Activated CD8-positive, alpha-beta memory T cell treated with anti-CD3 and anti-CD28 coated beads, Interleukin-2, amount 10 ng/mL, durations not matched to agents 7 days and 5 days (primary cell): ENCODE data around the gene ITPR1. TPM values are rescaled to one million over a fixed set of nuclear protein-coding genes. Genes with fewer than 3 reads are reported as not detected.

ENCODE experiments used
- ATAC-seq: fragments of 150-1000 bp; cut with Tn5 transposase; one replicate; pipeline ENCODE4 v1.10.0; 2021; ENCODE audit warnings: moderate library complexity
- CTCF ChIA-PET: fragments of 350-600 bp; sonication (Branson Sonifier 250); formaldehyde crosslinking; loops from one replicate; lab custom pipeline; 2021; ENCODE audit warnings: antibody characterized with exemption; lab: Charles Lee
- DNase-seq: peaks from one replicate; pipeline ENCODE4 v3.0.0-alpha.2; 2020
- H3K27ac Mint-ChIP-seq: one replicate; pipeline ENCODE4 v1.8.0; 2021; ENCODE audit warnings: mild to moderate bottlenecking, mixed read lengths
- H3K27me3 Mint-ChIP-seq: one replicate; pipeline ENCODE4 v1.8.0; 2021; ENCODE audit warnings: mixed read lengths
- H3K36me3 Mint-ChIP-seq: one replicate; pipeline ENCODE4 v1.8.0; 2021; ENCODE audit warnings: mild to moderate bottlenecking, mixed read lengths
- H3K4me1 Mint-ChIP-seq: one replicate; pipeline ENCODE4 v1.8.0; 2021; ENCODE audit warnings: mixed read lengths
- H3K4me3 Mint-ChIP-seq: one replicate; pipeline ENCODE4 v1.8.0; 2021; ENCODE audit warnings: mild to moderate bottlenecking, moderate library complexity, mixed read lengths
- H3K9me3 Mint-ChIP-seq: one replicate; pipeline ENCODE4 v1.8.0; 2022; ENCODE audit warnings: low read depth, mixed read lengths
- total RNA-seq, 2 experiments: library from RNA; stranded (reverse); gene quantifications; one replicate each; pipeline ENCODE4 v1.2.3, GENCODE V29; 2021

Gene ITPR1
- total RNA-seq, 2 experiments from 2014 or later = 109 to 116 TPM

- H3K4me3 Mint-ChIP-seq = no peak overlapping the region
- peaks cover 63% of the 10 kb centered on the region for H3K36me3 Mint-ChIP-seq
- H3K4me1 Mint-ChIP-seq = peaks cover 61% of the 10 kb centered on the region
- no peaks in the 10 kb centered on the region for H3K27me3 Mint-ChIP-seq
- no peak overlapping the region for H3K27ac Mint-ChIP-seq
- peaks cover 9% of the 10 kb centered on the region for H3K9me3 Mint-ChIP-seq
- no peak for ATAC-seq
- DNase-seq = no peak
- CTCF ChIA-PET = no interaction called here
Observed at GRCh38 chr3:4856136-4856535, 363.0 kb downstream of the ITPR1 start.

- no peak overlapping the region for H3K27ac Mint-ChIP-seq
- H3K4me3 Mint-ChIP-seq = no peak overlapping the region
- CTCF ChIA-PET = no interaction called here
- H3K4me1 Mint-ChIP-seq = peaks cover 56% of the 10 kb centered on the region
- peaks cover 67% of the 10 kb centered on the region for H3K36me3 Mint-ChIP-seq
- H3K9me3 Mint-ChIP-seq = peaks cover 12% of the 10 kb centered on the region
- no peak for ATAC-seq
- H3K27me3 Mint-ChIP-seq = no peaks in the 10 kb centered on the region
- DNase-seq = no peak
Observed at GRCh38 chr3:4856564-4856963, 363.4 kb downstream of the ITPR1 start.

GRCh38 chr3:4856986-4857385 is 363.8 kb downstream of the ITPR1 start:
- peaks cover 71% of the 10 kb centered on the region for H3K36me3 Mint-ChIP-seq
- no peak overlapping the region for H3K4me3 Mint-ChIP-seq
- ATAC-seq (no peak), DNase-seq (no peak)
- H3K27ac Mint-ChIP-seq = no peak overlapping the region
- no peaks in the 10 kb centered on the region for H3K27me3 Mint-ChIP-seq
- H3K4me1 Mint-ChIP-seq = peaks cover 52% of the 10 kb centered on the region
- CTCF ChIA-PET = no interaction called here
- H3K9me3 Mint-ChIP-seq = peaks cover 12% of the 10 kb centered on the region

GRCh38 chr3:4859788-4860187 is 366.6 kb downstream of the ITPR1 start:
- no peak for ATAC-seq
- CTCF ChIA-PET = interaction anchor here (1.1 kb wide), 1 partner anchor 124 kb away, joined by 3 read pairs; no protein-coding TSS in a partner anchor
- peaks cover 29% of the 10 kb centered on the region for H3K4me1 Mint-ChIP-seq
- DNase-seq = no peak
- H3K36me3 Mint-ChIP-seq = peaks cover 83% of the 10 kb centered on the region
- no peaks in the 10 kb centered on the region for H3K27me3 Mint-ChIP-seq
- H3K4me3 Mint-ChIP-seq = no peak overlapping the region
- H3K27ac Mint-ChIP-seq = no peak overlapping the region
- peaks cover 24% of the 10 kb centered on the region for H3K9me3 Mint-ChIP-seq

- CTCF ChIA-PET = no interaction called here
- H3K27ac Mint-ChIP-seq = no peak overlapping the region
- H3K4me1 Mint-ChIP-seq = peaks cover 24% of the 10 kb centered on the region
- H3K27me3 Mint-ChIP-seq = no peaks in the 10 kb centered on the region
- ATAC-seq (no peak), DNase-seq (no peak)
- no peak overlapping the region for H3K4me3 Mint-ChIP-seq
- peaks cover 64% of the 10 kb centered on the region for H3K36me3 Mint-ChIP-seq
- peaks cover 21% of the 10 kb centered on the region for H3K9me3 Mint-ChIP-seq
Observed at GRCh38 chr3:4862973-4863372, 369.8 kb downstream of the ITPR1 start.

- Mint-ChIP-seq H3K36me3 (peaks cover 52% of the 10 kb centered on the region), H3K27ac (no peak overlapping the region), H3K4me1 (peaks cover 33% of the 10 kb centered on the region), H3K9me3 (peaks cover 21% of the 10 kb centered on the region), H3K4me3 (no peak overlapping the region), H3K27me3 (no peaks in the 10 kb centered on the region)
- CTCF ChIA-PET = no interaction called here
- DNase-seq = no peak
- ATAC-seq = no peak
Observed at GRCh38 chr3:4864503-4864902, 371.4 kb downstream of the ITPR1 start.

GRCh38 chr3:4865714-4866113 is 372.6 kb downstream of the ITPR1 start:
- H3K9me3 Mint-ChIP-seq = peaks cover 16% of the 10 kb centered on the region
- H3K36me3 Mint-ChIP-seq = peaks cover 47% of the 10 kb centered on the region
- no peaks in the 10 kb centered on the region for H3K27me3 Mint-ChIP-seq
- H3K4me1 Mint-ChIP-seq = peaks cover 42% of the 10 kb centered on the region
- DNase-seq = no peak
- H3K4me3 Mint-ChIP-seq = no peak overlapping the region
- no peak for ATAC-seq
- CTCF ChIA-PET = no interaction called here
- no peak overlapping the region for H3K27ac Mint-ChIP-seq

GRCh38 chr3:4866866-4867265 is 373.7 kb downstream of the ITPR1 start:
- H3K4me1 Mint-ChIP-seq = peaks cover 42% of the 10 kb centered on the region
- H3K27ac Mint-ChIP-seq = peak overlapping the region; percentile 91
- peaks cover 37% of the 10 kb centered on the region for H3K36me3 Mint-ChIP-seq
- H3K4me3 Mint-ChIP-seq = peak overlapping the region; percentile 80
- ATAC-seq (no peak), DNase-seq (no peak)
- peaks cover 12% of the 10 kb centered on the region for H3K9me3 Mint-ChIP-seq
- CTCF ChIA-PET = interaction anchor here (0.7 to 1.5 kb wide), 6 partner anchors 9 to 156 kb away, joined by 3 to 4 read pairs (median 3); no protein-coding TSS in a partner anchor
- no peaks in the 10 kb centered on the region for H3K27me3 Mint-ChIP-seq

- CTCF ChIA-PET = interaction anchor here (0.6 kb wide), 1 partner anchor 517 kb away, joined by 3 read pairs; no protein-coding TSS in a partner anchor
- H3K4me1 Mint-ChIP-seq = peaks cover 9% of the 10 kb centered on the region
- no peaks in the 10 kb centered on the region for H3K9me3 Mint-ChIP-seq
- no peaks in the 10 kb centered on the region for H3K27me3 Mint-ChIP-seq
- H3K27ac Mint-ChIP-seq = no peak overlapping the region
- no peak overlapping the region for H3K4me3 Mint-ChIP-seq
- DNase-seq (no peak), ATAC-seq (no peak)
- H3K36me3 Mint-ChIP-seq = peaks cover 12% of the 10 kb centered on the region
Observed at GRCh38 chr3:4877173-4877787, 384.1 kb downstream of the ITPR1 start.

- H3K4me1 Mint-ChIP-seq = peaks cover 16% of the 10 kb centered on the region
- ATAC-seq = no peak
- no peaks in the 10 kb centered on the region for H3K27me3 Mint-ChIP-seq
- CTCF ChIA-PET = interaction anchor here (0.8 to 3.0 kb wide), 4 partner anchors 9 to 102 kb away, joined by 3 to 12 read pairs (median 3); no protein-coding TSS in a partner anchor
- no peaks in the 10 kb centered on the region for H3K9me3 Mint-ChIP-seq
- H3K27ac Mint-ChIP-seq = no peak overlapping the region
- DNase-seq = no peak
- H3K36me3 Mint-ChIP-seq = peaks cover 9% of the 10 kb centered on the region
- H3K4me3 Mint-ChIP-seq = no peak overlapping the region
Observed at GRCh38 chr3:4880850-4881249, 387.7 kb downstream of the ITPR1 start.

- H3K36me3 Mint-ChIP-seq = peaks cover 10% of the 10 kb centered on the region
Observed at GRCh38 chr3:4882548-4882947, 389.4 kb downstream of the ITPR1 start.

GRCh38 chr3:4883011-4883410 is 389.9 kb downstream of the ITPR1 start:
- Mint-ChIP-seq H3K36me3 (peaks cover 10% of the 10 kb centered on the region), H3K4me3 (no peak overlapping the region), H3K4me1 (peaks cover 24% of the 10 kb centered on the region), H3K27me3 (no peaks in the 10 kb centered on the region), H3K9me3 (peaks cover 3% of the 10 kb centered on the region), H3K27ac (no peak overlapping the region)
- ATAC-seq (no peak), DNase-seq (no peak)
- CTCF ChIA-PET = interaction anchor here (1.6 to 3.0 kb wide), 2 partner anchors 12 kb away, joined by 4 to 12 read pairs; no protein-coding TSS in a partner anchor

More at GRCh38 chr3:4882548-4882947, 389.4 kb downstream of the ITPR1 start:
- ATAC-seq (no peak), DNase-seq (no peak)
- Mint-ChIP-seq H3K4me1 (peaks cover 24% of the 10 kb centered on the region), H3K27ac (no peak overlapping the region), H3K27me3 (no peaks in the 10 kb centered on the region), H3K4me3 (no peak overlapping the region), H3K9me3 (peaks cover 3% of the 10 kb centered on the region)
- CTCF ChIA-PET = interaction anchor here (1.6 to 3.0 kb wide), 2 partner anchors 11 to 12 kb away, joined by 4 to 12 read pairs; no protein-coding TSS in a partner anchor

GRCh38 chr3:4884888-4885287 is 391.7 kb downstream of the ITPR1 start:
- peaks cover 3% of the 10 kb centered on the region for H3K9me3 Mint-ChIP-seq
- H3K27me3 Mint-ChIP-seq = no peaks in the 10 kb centered on the region
- peaks cover 11% of the 10 kb centered on the region for H3K36me3 Mint-ChIP-seq
- peaks cover 38% of the 10 kb centered on the region for H3K4me1 Mint-ChIP-seq
- ATAC-seq = no peak
- no peak for DNase-seq
- no peak overlapping the region for H3K27ac Mint-ChIP-seq
- no peak overlapping the region for H3K4me3 Mint-ChIP-seq
- CTCF ChIA-PET = interaction anchor here (0.7 to 1.3 kb wide), 5 partner anchors 11 to 148 kb away, joined by 3 to 4 read pairs (median 4); no protein-coding TSS in a partner anchor

GRCh38 chr3:4885316-4885715 is 392.2 kb downstream of the ITPR1 start:
- peaks cover 3% of the 10 kb centered on the region for H3K9me3 Mint-ChIP-seq
- H3K4me1 Mint-ChIP-seq = peaks cover 40% of the 10 kb centered on the region
- H3K36me3 Mint-ChIP-seq = peaks cover 11% of the 10 kb centered on the region
- DNase-seq = no peak
- no peak overlapping the region for H3K27ac Mint-ChIP-seq
- H3K4me3 Mint-ChIP-seq = no peak overlapping the region
- CTCF ChIA-PET = interaction anchor here (0.7 to 1.3 kb wide), 6 partner anchors 11 to 174 kb away, joined by 3 to 4 read pairs (median 4); no protein-coding TSS in a partner anchor
- ATAC-seq = no peak
- no peaks in the 10 kb centered on the region for H3K27me3 Mint-ChIP-seq
